GM06990 (cell line): ENCODE measurements around the gene CROT.

ENCODE experiments used
- DNase-seq: peaks from one replicate; pipeline ENCODE4 v3.0.0-alpha.2; 2011; ENCODE audit not compliant: insufficient read length; ENCODE audit errors: extremely low read depth
- H3K27me3 ChIP-seq: replicated peaks from 2 replicates; pipeline ENCODE4 v1.6.0; 2011; ENCODE audit warnings: low read length; ENCODE audit not compliant: control insufficient read depth, insufficient read depth
- H3K36me3 ChIP-seq: 2 replicates; pipeline ENCODE4 v1.5.1; 2011; ENCODE audit warnings: low read length; ENCODE audit not compliant: control insufficient read depth, insufficient read depth
- H3K4me3 ChIP-seq: replicated peaks from 2 replicates; pipeline ENCODE4 v1.5.1; 2011; ENCODE audit warnings: low read depth, mild to moderate bottlenecking, control low read depth, low read length
- TF ChIP-seq, protein P1 (sequence below): IDR thresholded peaks from 2 replicates; pipeline ENCODE4 v1.5.1; 2011; ENCODE audit warnings: low read length, control low read depth, mild to moderate bottlenecking, inconsistent platforms; ENCODE audit not compliant: insufficient read depth, poor library complexity, severe bottlenecking

The CROT gene

DNA sequence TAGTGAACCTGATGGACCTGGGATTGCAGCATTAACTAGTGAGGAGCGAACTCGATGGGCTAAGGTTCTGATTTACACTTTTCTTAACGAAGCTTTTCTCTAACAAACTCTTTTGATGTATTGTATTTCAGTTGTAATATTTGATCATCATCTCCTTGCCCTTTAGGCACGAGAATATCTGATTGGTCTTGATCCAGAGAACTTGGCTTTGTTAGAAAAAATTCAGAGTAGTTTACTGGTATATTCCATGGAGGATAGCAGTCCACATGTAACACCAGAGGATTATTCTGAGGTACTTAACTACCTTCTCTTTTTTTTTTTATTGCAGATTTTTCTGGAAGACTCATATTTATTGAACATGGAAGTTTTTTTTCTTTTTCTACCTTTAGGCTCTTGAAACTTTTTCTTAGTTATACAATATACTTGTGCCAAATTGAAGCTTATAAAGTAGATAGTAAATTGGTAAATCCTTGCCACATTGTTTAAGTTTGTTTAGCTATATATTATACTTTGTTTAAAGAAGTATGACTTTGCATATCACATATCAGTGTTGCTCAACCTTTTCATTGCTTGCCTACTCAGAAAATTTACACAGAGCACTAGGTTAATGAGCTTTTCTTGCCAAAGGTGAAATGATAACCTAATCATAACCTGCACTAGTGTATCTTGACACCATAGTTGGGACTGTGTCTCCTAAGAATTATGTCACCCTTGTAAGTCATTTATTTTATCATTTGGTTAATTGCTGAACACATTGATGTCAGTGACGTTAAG, 30.4 kb downstream of the CROT start:
- Histone ChIP-seq H3K27me3 (no peaks in the 10 kb centered on the region), H3K36me3 (no peaks in the 10 kb centered on the region), H3K4me3 (no peak overlapping the region)
- TF ChIP-seq, protein P1, sequence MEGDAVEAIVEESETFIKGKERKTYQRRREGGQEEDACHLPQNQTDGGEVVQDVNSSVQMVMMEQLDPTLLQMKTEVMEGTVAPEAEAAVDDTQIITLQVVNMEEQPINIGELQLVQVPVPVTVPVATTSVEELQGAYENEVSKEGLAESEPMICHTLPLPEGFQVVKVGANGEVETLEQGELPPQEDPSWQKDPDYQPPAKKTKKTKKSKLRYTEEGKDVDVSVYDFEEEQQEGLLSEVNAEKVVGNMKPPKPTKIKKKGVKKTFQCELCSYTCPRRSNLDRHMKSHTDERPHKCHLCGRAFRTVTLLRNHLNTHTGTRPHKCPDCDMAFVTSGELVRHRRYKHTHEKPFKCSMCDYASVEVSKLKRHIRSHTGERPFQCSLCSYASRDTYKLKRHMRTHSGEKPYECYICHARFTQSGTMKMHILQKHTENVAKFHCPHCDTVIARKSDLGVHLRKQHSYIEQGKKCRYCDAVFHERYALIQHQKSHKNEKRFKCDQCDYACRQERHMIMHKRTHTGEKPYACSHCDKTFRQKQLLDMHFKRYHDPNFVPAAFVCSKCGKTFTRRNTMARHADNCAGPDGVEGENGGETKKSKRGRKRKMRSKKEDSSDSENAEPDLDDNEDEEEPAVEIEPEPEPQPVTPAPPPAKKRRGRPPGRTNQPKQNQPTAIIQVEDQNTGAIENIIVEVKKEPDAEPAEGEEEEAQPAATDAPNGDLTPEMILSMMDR: no peak
- DNase-seq: no peak

DNA sequence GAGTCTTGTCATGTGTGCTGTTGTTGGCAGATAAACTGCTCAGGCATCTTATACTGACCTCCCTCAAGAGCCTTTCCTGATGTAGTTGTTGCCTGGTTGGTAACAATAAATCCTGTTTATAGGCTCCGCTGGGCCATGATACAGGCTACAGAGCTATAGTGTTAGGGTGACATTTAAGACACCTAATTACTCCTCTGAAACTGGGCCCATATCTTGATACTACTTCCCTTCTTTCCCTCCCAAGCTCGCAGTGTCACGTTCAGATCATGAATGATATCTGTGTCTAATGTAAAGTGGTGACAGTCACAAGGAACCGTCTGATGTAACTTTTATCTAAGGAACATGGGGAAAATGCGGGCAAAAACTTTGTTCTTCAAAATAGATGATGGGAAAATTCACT, 35.4 kb downstream of the CROT start:
- no peaks in the 10 kb centered on the region for H3K36me3 ChIP-seq
- H3K4me3 ChIP-seq: no peak overlapping the region
- TF ChIP-seq, protein P1: no peak
- DNase-seq: no peak
- no peaks in the 10 kb centered on the region for H3K27me3 ChIP-seq

DNA sequence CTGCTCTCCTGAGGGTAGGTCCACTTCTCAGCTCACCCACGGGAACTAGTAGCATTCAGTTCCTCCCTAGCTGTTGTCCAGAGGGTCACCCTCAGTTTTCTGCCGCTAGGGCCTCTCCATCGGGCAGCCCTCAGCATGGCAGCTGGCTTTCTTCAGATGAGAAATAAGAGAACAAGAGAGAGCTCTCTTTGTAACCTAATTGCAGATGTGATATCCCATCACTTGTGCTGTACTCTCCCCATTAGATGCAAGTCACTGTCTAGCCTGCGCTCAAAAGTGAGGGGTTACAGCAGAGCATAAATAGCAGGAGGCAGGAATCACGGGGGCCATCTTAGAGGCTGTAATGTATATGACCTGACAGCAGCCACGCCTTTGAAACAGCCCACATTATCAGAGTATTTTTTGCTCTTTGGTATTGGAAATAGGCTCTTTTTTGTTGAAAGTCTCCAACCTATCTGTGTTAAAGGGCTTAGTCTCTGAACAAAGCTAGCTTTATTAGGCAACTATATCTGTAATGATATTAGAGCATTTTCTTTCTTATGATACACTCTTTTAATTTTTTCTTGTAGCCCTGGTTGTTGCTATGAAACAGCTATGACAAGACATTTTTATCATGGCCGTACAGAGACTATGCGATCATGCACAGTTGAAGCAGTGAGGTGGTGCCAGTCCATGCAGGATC, 45.7 kb downstream of the CROT start:
- no peak for DNase-seq
- TF ChIP-seq, protein P1: no peak

DNA sequence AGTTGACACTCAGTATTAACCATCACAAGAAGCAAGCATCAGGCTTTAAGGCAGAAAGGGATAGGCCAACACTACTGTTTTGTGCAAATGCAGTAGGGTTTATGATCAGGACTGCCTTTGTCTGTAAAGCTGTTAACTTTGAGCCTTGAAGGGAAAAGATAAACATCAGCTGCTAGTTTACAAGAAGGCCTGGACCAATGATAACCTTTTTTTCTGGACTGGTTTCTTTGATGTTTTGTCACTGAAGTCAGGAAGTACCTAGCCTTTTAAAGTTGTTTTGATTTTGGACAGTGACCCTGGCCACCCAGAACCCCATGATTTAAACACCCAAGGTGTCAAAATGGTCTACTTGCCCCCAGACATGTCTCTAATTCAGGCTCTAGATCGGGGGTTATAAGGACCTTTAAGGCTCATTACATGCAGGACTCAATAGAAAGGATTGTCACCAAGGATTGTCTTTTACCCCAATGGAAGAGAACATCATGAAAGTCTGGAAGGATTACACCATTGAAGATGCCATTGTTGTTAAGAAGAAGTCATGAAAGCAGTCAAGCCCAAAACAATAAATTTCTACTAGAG, 50.1 kb downstream of the CROT start:
- Histone ChIP-seq H3K27me3 (no peaks in the 10 kb centered on the region), H3K4me3 (no peak overlapping the region), H3K36me3 (peaks cover 2% of the 10 kb centered on the region)
- DNase-seq: no peak
- TF ChIP-seq, protein P1: no peak

More for the DNA sequence above, 45.7 kb downstream of the CROT start:
- no peaks in the 10 kb centered on the region for H3K27me3 ChIP-seq
- H3K4me3 ChIP-seq: no peak overlapping the region
- H3K36me3 ChIP-seq: peaks cover 2% of the 10 kb centered on the region; the same call in 1 of the 2 replicates

DNA sequence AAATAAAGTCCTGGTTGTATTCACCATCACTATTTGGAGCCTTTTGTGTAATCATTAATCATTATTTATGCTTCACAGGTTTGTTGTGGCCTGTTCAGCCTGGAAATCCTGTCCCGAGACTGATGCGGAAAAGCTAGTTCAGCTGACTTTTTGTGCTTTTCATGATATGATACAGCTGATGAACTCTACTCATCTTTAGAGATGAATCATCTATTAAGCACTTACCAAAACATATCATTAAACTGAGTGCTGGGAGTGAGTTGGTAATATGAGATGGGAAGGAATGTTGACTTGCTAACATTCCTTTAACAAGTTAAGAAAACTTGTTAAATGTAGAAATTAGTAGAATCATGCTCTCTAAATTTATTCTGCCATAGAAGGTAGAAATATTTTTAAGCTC, 53.0 kb downstream of the CROT start:
- no peak for DNase-seq
- TF ChIP-seq, protein P1: no peak
- no peaks in the 10 kb centered on the region for H3K27me3 ChIP-seq
- H3K4me3 ChIP-seq: no peak overlapping the region
- peaks cover 2% of the 10 kb centered on the region for H3K36me3 ChIP-seq
